T1000 (cell line): ENCODE results near the gene LPP.

Source experiments
- DNase-seq: peaks from one replicate; lab custom pipeline; 2025; ENCODE audit warnings: mixed read lengths; lab: John Stamatoyannopoulos, UW

LPP gene

GRCh38 chr3:188557235-188557634 is 403.3 kb downstream of the LPP start:
- DNase-seq: no peak

GRCh38 chr3:188558343-188559071 is 404.6 kb downstream of the LPP start:
- DNase-seq: no peak

- no peak for DNase-seq
Measured at GRCh38 chr3:188559072-188559429, 405.1 kb downstream of the LPP start.

- DNase-seq: no peak
Measured at GRCh38 chr3:188559856-188560255, 405.9 kb downstream of the LPP start.

- DNase-seq: no peak
Measured at GRCh38 chr3:188562144-188562543, 408.2 kb downstream of the LPP start.

DNA sequence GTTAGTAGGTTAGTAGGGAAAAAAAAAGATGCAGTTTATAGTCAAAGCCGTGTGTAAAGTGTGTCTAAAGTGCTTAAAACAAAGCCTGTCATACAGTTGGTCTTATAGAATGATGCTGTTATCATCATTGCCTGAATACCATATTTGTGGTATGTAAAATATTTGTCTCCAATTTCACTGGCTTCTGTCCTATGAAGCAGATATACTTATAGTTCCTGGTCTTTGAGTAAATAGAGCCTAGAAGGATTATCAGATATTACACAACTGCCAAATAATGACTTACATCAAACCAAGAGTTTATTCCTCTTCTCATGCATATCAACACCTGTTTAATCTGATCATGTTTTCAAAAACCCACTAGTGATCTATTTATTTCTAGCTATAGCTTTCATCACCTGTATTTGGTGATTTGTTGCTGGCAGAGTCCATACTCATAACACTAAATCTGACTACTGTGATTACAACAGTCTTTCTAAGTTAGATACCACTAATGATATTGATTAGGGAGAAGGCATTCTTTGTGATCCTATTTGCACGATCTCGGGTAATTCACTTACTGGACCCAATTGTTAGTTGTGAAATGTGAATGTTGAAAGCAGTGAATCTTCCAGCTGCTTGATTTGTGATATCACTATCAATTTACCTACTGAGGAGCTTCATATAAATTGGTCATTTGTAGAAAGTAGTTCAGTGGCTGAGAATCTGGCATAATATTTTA is 413.7 kb downstream of the LPP start:
- DNase-seq: no peak

- DNase-seq: no peak
Measured at GRCh38 chr3:188568736-188569135, 414.8 kb downstream of the LPP start.

DNA sequence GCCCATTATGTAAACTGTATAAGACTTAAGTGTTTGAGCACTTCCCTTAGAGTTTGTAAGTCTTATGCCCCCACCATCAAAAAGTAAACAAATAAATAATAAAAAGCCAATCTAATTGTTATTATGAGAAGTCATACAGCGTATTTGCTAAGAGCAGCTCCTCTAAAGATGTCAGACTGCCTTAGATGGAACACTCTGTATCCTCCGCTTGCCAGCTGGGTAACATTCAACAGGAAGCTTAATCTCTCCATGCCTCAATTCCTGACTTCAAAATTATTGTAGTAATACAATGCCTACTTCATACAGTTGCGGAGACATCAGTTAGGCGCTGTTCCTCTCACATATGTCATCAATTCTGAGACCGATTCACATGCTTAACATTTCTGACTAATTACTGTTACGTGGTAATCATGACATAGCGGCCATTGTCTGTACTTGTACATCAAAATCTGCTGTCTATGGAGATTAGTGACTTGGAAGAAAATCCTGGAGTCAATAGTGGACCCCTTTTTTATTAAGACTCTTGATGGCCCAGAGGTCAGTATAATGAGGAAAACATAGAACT is 417.7 kb downstream of the LPP start:
- DNase-seq: no peak

DNA sequence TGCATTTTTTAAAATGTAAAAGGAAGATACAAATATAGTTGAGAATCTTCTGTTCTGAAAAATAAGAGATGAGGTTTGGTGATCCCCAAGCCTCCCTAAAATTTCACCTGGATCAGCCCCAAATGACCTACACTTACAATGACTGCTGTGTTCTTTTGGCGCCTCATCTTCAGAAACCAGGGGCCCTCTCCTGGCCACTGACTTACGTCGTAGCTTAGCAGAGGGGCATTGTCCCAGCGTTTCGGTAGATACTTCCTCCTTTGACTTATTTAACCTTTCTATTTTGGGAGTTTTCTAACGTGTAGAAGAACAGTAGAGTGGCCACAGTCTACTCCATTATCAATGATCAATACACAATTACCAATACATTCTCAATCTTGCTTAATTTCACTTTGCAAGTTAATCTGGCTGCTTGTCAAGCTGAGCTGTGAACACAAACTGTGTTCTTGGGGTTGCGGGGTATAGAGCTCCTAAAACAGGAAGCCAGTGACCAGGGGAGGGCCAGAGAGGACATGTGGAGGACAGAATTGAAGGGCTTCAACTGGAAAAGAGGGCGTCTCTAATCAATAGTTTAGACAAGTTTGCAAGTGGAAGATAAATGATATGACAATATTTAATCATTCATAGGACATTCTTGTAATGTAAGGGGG is 419.5 kb downstream of the LPP start:
- DNase-seq: no peak

DNA sequence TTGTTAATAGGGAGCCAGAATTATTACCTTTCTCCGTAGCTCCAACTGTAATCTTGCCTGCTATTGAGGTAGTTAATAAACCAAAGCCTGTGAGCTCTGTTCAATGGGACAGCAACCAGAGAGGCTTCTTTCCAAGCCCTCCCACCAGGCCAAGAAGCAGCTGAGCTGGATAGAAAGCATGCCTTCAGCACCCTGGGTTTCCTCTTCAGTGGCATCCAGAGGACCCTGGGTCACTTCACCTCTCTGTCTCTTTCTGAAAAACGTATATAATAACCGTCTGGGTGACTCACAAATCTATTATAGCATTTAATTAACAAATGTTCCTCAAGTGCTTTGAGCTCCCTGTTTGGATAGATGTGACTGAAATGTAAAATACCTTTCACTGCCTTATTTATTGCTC is 420.0 kb downstream of the LPP start:
- no peak for DNase-seq

DNA sequence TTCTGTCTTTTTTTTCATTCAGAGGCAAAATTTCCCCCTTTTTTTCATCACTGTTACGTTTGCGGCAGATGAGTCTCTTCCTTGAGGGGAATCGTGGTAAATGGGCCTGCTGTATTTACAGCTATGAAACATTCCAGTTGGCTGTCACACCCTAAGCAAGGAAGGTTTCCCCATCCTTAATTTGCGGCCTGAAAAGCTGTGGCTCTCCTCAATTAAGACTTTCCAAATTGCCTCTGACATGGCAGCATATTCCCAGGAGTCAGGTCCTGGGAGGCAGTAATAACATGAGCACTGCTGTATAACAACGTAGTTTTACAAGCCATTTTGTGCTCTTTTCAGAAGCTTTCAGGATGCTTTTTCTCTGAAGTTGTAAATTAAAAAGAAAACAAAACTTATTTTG is 420.9 kb downstream of the LPP start:
- no peak for DNase-seq

DNA sequence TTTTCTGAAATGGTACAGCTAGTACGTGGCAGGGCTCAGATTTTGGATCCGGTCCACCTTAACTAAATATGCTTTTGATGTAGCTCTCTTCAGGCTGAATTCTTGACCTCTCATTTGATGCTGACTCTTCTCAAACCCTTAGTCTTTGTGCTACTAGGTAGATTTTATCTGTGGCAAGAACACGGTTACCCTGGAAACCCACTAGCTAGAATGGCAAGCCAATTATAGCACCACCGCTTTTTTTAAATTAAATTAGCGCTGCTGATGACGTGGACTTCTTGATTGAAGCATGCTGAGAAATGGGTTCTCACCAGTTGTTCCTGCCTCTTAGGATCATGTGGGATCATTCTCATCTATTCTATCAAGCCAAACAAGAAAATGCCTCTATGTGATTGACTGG is 421.5 kb downstream of the LPP start:
- no peak for DNase-seq

- DNase-seq: no peak
Measured at GRCh38 chr3:188577539-188577938, 423.6 kb downstream of the LPP start.

- no peak for DNase-seq
Measured at GRCh38 chr3:188578576-188579363, 424.8 kb downstream of the LPP start.

DNA sequence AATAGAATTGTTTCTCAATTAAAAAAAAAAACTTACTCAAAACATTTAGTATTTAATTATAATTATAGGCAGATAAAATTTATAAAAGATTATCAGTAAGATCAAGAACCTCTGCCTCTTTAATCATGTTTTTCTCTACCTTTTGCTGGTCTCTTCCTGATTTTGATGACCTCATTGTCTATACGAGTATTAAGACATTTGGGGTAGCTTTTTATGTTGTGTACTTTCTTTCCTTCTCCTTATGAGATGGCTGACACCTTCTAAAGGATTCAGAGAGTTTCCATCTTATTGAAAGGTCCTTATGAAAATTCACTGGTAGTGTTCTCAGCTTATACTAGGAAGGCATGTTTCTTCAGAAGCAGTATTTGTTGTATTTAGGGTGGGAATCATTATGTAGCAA is 426.3 kb downstream of the LPP start:
- no peak for DNase-seq

DNA sequence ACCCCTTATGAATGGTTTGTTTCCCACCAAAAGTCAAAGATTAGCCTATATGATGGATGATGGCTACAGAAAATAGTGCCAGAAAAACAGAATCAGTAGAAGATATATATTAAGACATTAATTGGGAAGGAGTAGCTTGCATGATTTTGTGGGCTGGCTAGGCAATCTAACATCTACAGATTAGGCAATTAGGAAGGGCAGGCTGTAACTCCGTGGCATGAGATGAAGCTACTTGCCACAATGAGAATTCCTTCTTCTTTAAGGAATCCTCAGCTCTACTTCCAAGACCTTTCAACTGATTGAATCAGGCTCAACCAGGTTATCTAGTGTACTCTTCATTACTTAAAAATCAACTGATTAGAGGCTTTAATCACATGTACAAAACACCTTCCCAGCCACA is 426.7 kb downstream of the LPP start:
- DNase-seq: no peak

- no peak for DNase-seq
Measured at GRCh38 chr3:188581365-188581764, 427.4 kb downstream of the LPP start.

DNA sequence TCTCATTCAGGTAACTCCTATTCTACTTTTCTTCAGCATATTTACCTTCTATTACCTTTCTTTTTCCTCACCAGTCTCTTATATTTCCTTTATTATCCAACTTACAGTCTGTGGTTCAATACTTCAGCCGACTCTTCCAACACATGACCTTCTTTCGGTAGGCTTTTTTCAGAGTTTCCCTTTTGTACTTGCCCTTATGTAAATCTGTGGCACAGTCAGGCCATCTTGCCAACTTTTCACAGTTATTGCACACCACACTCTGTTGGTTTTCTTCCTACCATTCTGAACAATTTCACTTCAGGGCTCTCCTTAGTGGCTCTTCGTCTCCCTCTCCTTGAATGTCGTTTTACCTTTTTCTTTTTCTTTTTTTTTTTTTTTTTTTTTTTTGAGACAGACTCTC is 427.8 kb downstream of the LPP start:
- no peak for DNase-seq

DNA sequence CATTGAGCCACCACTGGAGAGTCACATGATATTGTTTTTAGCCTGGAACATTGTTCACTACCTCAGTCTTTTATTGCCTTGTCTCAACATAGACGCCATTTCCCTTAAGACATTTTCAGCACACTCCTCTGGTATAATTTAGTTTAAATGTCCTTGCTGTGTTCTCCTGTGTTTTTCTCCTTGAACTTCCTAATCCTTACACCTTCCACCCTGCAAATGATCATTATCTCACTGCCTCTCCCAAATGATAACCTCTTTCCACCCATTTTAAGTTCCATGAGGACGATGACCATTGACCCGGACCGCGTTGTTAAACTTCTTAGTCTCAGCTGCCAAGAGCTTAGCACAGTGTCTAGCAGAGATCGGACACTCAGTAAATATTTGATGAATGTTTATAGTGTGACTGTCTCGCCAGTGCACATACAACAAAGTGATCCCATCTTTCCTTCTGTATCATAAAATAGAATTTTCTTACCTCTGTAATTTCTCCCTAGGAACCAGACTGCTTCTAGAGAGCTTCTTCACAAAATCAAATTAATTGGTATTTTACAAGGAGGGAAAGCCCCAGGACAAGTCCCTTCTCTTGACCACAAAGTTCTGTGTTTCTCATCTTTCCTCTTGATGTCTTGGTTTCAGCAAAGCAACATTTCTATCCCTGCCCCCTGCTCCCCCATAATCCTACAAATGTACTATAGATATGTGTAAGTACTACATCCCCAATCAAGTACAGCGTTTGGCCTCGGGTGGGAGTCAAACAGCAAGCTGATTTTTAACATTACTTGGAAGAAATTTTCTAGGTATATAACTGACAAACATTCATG is 429.6 kb downstream of the LPP start:
- no peak for DNase-seq

DNA sequence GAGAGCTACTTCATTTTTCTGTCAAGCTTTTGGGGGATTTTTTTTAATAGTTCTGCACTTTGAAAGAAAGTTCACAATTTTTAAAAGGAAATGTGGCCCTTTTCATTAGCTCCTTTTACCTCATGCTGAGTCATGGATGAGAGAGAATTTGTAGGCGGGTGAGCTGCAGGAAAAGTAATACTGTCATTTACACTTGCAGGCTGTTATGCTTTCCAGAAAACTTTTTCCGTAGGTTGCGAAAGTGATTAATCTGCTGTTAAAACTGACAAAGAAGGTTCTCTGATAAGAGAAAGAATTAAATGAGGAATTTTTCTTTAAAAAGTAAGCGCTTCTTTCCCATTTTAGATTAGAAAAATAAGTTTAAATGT is 430.2 kb downstream of the LPP start:
- DNase-seq: no peak

DNA sequence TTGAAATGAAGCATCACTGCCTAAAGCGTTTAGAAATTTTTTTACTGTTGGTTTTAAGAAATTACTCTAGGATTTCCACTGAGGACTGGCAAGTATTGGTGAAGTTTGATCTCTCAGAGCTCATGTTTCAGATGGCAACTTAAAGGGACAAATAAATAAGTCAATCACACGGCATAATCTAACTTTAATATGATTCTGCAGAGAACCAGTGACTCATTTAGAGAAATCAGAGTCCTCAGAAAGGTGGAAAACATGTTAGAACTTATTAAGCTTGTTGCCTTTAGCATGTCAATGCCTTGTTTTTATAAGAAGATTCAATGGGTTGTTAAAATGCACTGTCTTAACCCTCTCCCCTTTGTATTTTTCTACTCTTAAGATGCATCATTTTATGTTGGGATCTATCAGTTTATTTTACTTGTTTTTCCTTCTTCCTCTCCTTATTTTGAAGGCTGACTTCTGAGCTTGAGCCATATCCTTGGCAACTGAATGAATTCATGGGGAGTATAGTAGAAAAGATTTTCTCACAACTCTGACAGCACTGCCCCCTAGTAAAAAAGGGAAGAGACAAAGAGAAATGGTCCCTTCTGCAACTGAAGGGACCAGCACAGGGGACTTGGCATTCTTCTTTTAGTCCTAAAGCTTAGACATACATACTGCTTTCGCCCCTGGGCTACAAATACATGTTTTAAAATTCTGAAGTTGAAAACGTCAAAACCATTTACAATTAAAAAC is 431.2 kb downstream of the LPP start:
- DNase-seq: no peak
